Measurements from ENCODE around the gene AFDN. TPM values are rescaled to one million over a fixed set of nuclear protein-coding genes. Genes with fewer than 3 reads are reported as not detected.

Gene AFDN
- polyA plus RNA-seq, 1 experiment: 26.6 TPM

DNA sequence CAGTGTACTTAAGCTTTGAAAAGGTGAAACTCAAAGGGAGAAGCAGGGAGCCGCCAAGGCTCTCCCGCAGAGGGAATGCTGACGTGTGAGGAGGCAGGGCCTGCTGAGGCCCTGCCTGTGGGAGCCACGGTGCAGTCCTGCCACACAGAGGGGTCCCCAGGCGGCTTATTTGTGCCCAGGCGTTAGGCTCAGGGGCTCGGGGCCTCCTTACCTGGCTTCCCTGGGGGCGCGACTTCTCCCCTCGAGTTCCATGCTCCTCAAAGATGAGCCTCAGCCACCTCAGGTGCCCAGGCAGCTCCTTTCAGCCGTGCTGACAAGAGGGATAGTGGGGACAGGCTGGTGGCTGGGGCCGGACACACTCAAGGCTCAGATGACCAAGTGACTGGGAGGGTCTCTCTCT, 168.6 kb downstream of the AFDN start:
- Histone ChIP-seq H3K9me3 (ENCODE audit: control insufficient read depth, insufficient read depth, low read length) (peaks cover 21% of the 10 kb centered on the region), H3K27me3 (ENCODE audit: control insufficient read depth, insufficient read depth, low read length) (peaks cover 2% of the 10 kb centered on the region), H3K4me3 (ENCODE audit: low read depth, low read length) (no peak overlapping the region), H3K27ac (ENCODE audit: low read depth, low read length) (no peak overlapping the region)
- TF ChIP-seq, protein P1, sequence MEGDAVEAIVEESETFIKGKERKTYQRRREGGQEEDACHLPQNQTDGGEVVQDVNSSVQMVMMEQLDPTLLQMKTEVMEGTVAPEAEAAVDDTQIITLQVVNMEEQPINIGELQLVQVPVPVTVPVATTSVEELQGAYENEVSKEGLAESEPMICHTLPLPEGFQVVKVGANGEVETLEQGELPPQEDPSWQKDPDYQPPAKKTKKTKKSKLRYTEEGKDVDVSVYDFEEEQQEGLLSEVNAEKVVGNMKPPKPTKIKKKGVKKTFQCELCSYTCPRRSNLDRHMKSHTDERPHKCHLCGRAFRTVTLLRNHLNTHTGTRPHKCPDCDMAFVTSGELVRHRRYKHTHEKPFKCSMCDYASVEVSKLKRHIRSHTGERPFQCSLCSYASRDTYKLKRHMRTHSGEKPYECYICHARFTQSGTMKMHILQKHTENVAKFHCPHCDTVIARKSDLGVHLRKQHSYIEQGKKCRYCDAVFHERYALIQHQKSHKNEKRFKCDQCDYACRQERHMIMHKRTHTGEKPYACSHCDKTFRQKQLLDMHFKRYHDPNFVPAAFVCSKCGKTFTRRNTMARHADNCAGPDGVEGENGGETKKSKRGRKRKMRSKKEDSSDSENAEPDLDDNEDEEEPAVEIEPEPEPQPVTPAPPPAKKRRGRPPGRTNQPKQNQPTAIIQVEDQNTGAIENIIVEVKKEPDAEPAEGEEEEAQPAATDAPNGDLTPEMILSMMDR (IDR thresholded peaks at IDR 0.05; ENCODE audit: low read depth, low read length): no peak
- ChIA-PET CTCF (no interaction called here), POLR2A (no interaction called here)
- DNase-seq (ENCODE audit: low read depth, low spot score): no peak

DNA sequence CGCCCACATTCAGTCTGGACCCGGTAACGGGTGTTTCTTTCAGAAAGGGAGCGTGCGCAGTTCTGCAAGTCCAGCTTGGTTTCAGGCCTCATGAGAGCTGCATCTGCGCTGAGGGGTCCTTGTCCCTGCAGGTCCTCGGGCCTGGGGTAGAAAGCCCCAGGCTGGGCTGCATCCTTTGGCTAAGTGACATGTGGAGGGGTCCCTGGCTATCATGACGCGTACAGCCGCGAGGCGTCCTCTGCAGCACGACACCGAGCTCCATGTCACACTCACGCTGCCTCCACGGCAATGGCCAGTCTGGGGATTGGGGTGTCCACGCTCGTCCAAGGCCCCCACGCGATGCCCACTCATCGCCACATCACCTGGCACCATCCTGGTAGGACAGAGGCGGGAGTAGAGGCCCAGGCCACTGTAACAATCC, 169.0 kb downstream of the AFDN start:
- TF ChIP-seq, protein P1 (IDR thresholded peaks at IDR 0.05; ENCODE audit: low read depth, low read length): no peak
- no peak overlapping the region for H3K27ac ChIP-seq (ENCODE audit: low read depth, low read length)
- no peak overlapping the region for H3K4me3 ChIP-seq (ENCODE audit: low read depth, low read length)
- DNase-seq (ENCODE audit: low read depth, low spot score): no peak
- H3K9me3 ChIP-seq (ENCODE audit: control insufficient read depth, insufficient read depth, low read length): peaks cover 17% of the 10 kb centered on the region
- ChIA-PET CTCF (no interaction called here), POLR2A (no interaction called here)
- H3K27me3 ChIP-seq (ENCODE audit: control insufficient read depth, insufficient read depth, low read length): peaks cover 2% of the 10 kb centered on the region

DNA sequence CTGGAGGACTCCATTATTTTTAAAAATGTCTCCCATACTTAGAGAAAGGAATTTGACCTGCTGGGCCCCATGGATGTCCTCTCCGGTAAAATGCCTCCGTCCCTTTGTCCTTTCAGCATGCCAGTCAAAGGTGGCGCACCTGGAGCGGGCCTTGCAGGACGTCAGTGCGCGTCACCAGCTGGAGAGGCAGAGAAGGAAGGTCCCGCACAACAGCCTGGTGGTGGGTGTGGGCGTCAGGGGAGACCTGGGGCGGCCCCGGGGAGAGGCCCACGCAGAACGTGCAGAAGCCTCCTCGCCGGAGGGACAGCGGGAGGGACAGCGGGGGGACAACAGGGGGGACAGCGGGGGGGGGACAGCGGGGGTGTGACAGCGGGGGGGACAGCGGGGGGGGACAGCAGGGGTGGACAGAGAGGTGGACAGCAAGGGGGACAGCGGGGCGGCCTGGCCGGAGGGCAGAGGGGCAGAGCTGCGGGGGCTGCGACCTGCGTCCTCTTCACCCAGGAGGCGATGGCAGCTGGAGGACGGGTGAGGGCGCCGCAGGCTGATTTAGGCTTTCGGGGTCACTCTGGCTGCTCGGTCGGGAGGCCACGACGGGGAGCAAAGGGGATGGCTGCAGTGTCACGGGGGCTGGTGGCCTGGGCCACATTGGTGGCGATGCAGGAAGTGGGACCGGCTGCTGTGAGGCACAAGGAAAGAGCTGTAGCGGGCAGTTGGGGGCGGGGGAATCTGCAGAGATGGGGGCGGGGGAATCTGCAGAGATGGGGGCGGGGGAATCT, 169.9 kb downstream of the AFDN start:
- TF ChIP-seq, protein P1 (IDR thresholded peaks at IDR 0.05; ENCODE audit: low read depth, low read length): no peak
- Histone ChIP-seq H3K4me3 (ENCODE audit: low read depth, low read length) (no peak overlapping the region), H3K27me3 (ENCODE audit: control insufficient read depth, insufficient read depth, low read length) (peaks cover 2% of the 10 kb centered on the region), H3K9me3 (ENCODE audit: control insufficient read depth, insufficient read depth, low read length) (peaks cover 14% of the 10 kb centered on the region; the same call in 1 of the 2 replicates), H3K27ac (ENCODE audit: low read depth, low read length) (no peak overlapping the region)
- no peak for DNase-seq (ENCODE audit: low read depth, low spot score)
- POLR2A ChIA-PET: no interaction called here
- CTCF ChIA-PET: no interaction called here

DNA sequence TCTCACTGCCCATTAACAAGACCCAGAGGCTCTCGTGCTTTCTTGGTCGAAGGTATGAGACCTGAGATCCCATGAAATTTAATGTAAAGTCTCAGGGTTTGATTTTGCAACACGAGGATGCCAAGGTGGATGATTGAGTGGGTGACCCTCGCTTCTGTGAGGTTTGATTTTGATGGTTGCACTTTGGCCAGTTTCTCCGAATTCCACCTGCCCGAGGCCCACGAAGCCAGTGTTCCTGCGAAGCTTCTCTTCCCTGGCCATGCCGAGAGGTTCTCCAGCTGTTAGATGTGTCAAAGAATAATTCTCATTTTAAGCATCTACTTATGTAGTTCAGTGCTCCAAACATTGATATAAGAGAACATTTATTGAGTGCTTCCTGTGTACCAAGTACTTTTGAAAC, 170.9 kb downstream of the AFDN start, which contains the start of gene KIF25:
KIF25 (plus strand) TSS at position 30 of the 400 bp plus-strand sequence. CDS start 31,915 bp downstream, outside the sequence.
- peaks cover 2% of the 10 kb centered on the region for H3K27me3 ChIP-seq (ENCODE audit: control insufficient read depth, insufficient read depth, low read length)
- no peak within 1 kb of the TSS for H3K27ac ChIP-seq (ENCODE audit: low read depth, low read length)
- H3K4me3 ChIP-seq (ENCODE audit: low read depth, low read length): no peak within 1 kb of the TSS
- TF ChIP-seq, protein P1 (IDR thresholded peaks at IDR 0.05; ENCODE audit: low read depth, low read length): no peak
- peaks cover 20% of the 10 kb centered on the region; the same call in 1 of the 2 replicates for H3K9me3 ChIP-seq (ENCODE audit: control insufficient read depth, insufficient read depth, low read length)
- ChIA-PET POLR2A (interaction anchor here (0.7 kb wide), 1 partner anchor 789 kb away, joined by 3 read pairs; no protein-coding TSS in a partner anchor), CTCF (no interaction called here)
- DNase-seq (ENCODE audit: low read depth, low spot score): no peak

DNA sequence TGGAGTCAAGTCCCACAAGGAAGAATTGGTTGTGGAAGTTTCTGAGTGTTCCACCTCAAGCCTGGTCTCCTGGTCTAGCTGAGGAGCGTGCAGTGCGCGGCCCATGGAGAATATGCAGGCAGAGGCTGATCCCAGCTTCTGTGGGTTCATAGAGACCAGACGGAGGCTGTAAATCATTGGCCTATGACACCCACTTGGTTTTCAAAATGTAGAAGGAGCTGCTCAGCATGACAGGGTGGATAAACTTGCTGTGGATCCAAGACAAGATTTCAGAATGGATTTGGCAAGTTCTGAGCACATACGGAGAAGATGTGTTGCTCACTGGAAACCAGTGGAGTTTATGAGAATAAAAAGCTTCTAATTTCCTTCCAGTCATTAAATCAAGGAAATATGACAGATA, 171.5 kb downstream of the AFDN start:
- no peak for DNase-seq (ENCODE audit: low read depth, low spot score)
- TF ChIP-seq, protein P1 (IDR thresholded peaks at IDR 0.05; ENCODE audit: low read depth, low read length): no peak
- Histone ChIP-seq H3K9me3 (ENCODE audit: control insufficient read depth, insufficient read depth, low read length) (peaks cover 20% of the 10 kb centered on the region; the same call in 1 of the 2 replicates), H3K27me3 (ENCODE audit: control insufficient read depth, insufficient read depth, low read length) (peaks cover 2% of the 10 kb centered on the region), H3K27ac (ENCODE audit: low read depth, low read length) (no peak overlapping the region), H3K4me3 (ENCODE audit: low read depth, low read length) (no peak overlapping the region)
- ChIA-PET POLR2A (no interaction called here), CTCF (no interaction called here)
